Glutamatergic neuron (in vitro differentiated cells): ENCODE data around the gene B4GALT7. TPM values are rescaled to one million over a fixed set of nuclear protein-coding genes. Genes with fewer than 3 reads are reported as not detected.

ENCODE experiments used
- DNase-seq: peaks from one replicate; pipeline ENCODE4 v3.0.0; 2022
- H3K27ac Mint-ChIP-seq: one replicate; pipeline ENCODE4 v1.8.0; 2020; ENCODE audit warnings: mild to moderate bottlenecking, mixed read lengths, inconsistent platforms; ENCODE audit not compliant: unreplicated experiment
- H3K27me3 Mint-ChIP-seq: one replicate; pipeline ENCODE4 v1.8.0; 2020; ENCODE audit warnings: mild to moderate bottlenecking, moderate library complexity, mixed read lengths, inconsistent platforms; ENCODE audit not compliant: unreplicated experiment
- H3K36me3 Mint-ChIP-seq: one replicate; pipeline ENCODE4 v1.8.0; 2020; ENCODE audit warnings: mild to moderate bottlenecking, mixed read lengths, inconsistent platforms; ENCODE audit not compliant: unreplicated experiment
- H3K4me1 Mint-ChIP-seq: one replicate; pipeline ENCODE4 v1.8.0; 2020; ENCODE audit warnings: mild to moderate bottlenecking, low read depth, mixed read lengths, inconsistent platforms; ENCODE audit not compliant: unreplicated experiment
- H3K4me3 Mint-ChIP-seq: one replicate; pipeline ENCODE4 v1.8.0; 2020; ENCODE audit warnings: mild to moderate bottlenecking, mixed read lengths, inconsistent platforms; ENCODE audit not compliant: unreplicated experiment
- H3K9me3 Mint-ChIP-seq: one replicate; pipeline ENCODE4 v1.8.0; 2020; ENCODE audit warnings: mild to moderate bottlenecking, moderate library complexity, mixed read lengths, inconsistent platforms; ENCODE audit not compliant: unreplicated experiment
- CTCF ChIP-seq: fragments of 200-600 bp; sonication (generic); IDR thresholded peaks from one replicate; pipeline ENCODE4 v1.5.0; 2021; ENCODE audit not compliant: partially characterized antibody, unreplicated experiment
- long read RNA-seq: library from polyadenylated mRNA; unstranded; transcript quantifications from one replicate; pipeline ENCODE4 v2.0.0, GENCODE V29; 2020; ENCODE audit not compliant: unreplicated experiment
- total RNA-seq: library from RNA; stranded (reverse); fragmentation: NEBNext Ultra II Directional; extraction: Animal tissue kit (Norgen Biotek cat#: 25700); gene quantifications from one replicate; pipeline ENCODE4 v1.2.1, GENCODE V29; 2021; ENCODE audit not compliant: unreplicated experiment

The B4GALT7 gene, protein sequence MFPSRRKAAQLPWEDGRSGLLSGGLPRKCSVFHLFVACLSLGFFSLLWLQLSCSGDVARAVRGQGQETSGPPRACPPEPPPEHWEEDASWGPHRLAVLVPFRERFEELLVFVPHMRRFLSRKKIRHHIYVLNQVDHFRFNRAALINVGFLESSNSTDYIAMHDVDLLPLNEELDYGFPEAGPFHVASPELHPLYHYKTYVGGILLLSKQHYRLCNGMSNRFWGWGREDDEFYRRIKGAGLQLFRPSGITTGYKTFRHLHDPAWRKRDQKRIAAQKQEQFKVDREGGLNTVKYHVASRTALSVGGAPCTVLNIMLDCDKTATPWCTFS
- 29.3 TPM for total RNA-seq
- long read RNA-seq, transcript B4GALT7-201 (6 exons, 1,747 nt), result major isoform, 25 of 29 reads
- long read RNA-seq, partial matches to known transcripts, result 0 of 29 reads
- long read RNA-seq, other reads (novel, unspliced or antisense), result 3 of 29 reads

DNA sequence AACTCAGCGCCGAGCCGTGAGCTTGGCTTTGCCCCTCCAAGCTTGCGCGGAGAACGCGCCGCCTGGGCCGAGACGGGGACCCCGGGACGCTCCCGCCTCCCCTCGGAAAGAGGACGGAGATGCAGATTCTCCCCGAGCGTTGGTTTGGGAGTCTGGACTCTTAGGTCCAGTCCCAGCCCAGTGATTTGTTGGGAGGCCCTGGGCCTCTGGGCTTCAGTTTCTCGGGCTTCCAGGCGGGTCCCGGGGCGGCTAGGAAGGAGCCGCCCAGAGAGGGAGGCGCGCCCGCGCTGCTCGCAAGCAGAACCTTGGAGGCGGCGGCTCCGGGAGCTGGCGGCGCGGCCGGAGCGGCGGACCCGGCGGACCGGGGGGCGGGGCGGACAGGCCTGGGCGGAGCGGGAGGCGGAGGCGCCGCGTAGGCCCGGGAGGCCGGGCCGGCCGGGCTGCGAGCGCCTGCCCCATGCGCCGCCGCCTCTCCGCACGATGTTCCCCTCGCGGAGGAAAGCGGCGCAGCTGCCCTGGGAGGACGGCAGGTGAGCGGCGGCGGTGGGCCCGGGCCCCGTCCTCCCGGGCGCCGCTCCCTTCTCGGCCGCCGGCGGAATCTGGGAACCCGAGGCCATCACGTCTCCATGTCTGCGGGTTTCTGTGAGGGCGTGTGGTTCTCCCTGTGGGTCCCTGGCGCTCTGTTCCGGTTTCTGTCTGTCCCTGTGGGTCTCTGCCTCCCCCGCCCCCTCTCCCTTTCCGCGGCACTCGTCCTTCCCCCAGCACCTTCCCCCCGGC, at the start of gene B4GALT7:
Gene B4GALT7 (plus strand): TSS at position 402 of the 777 bp plus-strand sequence. CDS start 79 bp downstream, at position 481.
- H3K4me3 Mint-ChIP-seq, result peak within 1 kb of the TSS; percentile 97
- H3K27me3 Mint-ChIP-seq, result peaks cover 9% of the 10 kb centered on the region
- peak within 1 kb of the TSS; percentile 92 for H3K27ac Mint-ChIP-seq
- peaks cover 6% of the 10 kb centered on the region for H3K4me1 Mint-ChIP-seq
- no peaks in the 10 kb centered on the region for H3K36me3 Mint-ChIP-seq
- peak; percentile 88 for DNase-seq
- TF ChIP-seq CTCF, result no peak
- peaks cover 7% of the 10 kb centered on the region for H3K9me3 Mint-ChIP-seq

GRCh38 chr5:177552839-177553455, 47.0 kb upstream of the B4GALT7 start:
- H3K4me3 Mint-ChIP-seq, result peak overlapping the region; percentile 97
- peak; percentile 53 for DNase-seq
- H3K36me3 Mint-ChIP-seq, result peaks cover 2% of the 10 kb centered on the region
- H3K4me1 Mint-ChIP-seq, result peaks cover 49% of the 10 kb centered on the region
- H3K27me3 Mint-ChIP-seq, result peaks cover 11% of the 10 kb centered on the region
- no peak for TF ChIP-seq CTCF
- peak overlapping the region; percentile 89 for H3K27ac Mint-ChIP-seq
- H3K9me3 Mint-ChIP-seq, result peaks cover 11% of the 10 kb centered on the region

DNA sequence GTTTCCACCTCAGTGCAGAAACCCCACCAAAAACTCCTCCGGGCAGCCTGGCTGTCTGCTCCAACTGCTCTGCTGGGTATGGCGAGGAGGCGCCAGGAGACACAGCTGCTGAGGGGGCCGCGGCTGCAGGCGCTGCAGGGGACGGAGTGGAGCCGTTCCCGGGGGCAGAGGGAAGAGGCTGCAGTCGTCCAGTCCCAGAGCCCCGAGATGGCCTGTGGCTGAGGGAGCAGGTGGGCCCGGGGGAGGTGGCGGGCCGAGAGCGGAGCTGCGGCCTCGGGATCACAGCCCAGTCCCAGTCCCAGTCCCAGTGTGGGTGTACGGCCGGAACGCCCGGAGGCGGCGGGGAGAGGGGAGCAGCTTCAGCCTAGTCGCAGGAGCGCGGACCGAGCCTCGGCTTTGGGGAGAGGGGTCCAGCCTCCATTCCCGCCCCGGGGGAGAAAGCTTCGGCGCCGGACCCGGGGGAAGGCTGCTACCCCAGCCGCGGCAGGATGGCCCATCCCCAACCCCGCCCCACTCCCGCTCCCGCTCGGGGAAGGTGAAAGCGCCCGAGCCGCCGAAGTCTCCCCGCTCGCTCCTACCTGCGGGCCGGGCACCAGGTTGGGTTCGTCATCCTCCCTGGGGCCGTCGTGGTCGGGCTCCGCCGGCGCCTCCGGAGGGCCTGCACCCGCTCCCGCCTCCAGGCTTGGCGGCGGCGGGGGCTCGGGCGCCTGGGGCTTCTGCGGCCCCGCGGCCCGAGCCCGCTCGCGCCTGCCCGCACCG, 46.1 kb upstream of the B4GALT7 start:
- H3K4me3 Mint-ChIP-seq, result peak overlapping the region; percentile 97
- no peak for TF ChIP-seq CTCF
- DNase-seq, result peak; percentile 53
- H3K27me3 Mint-ChIP-seq, result peaks cover 15% of the 10 kb centered on the region
- H3K4me1 Mint-ChIP-seq, result peaks cover 43% of the 10 kb centered on the region
- peaks cover 9% of the 10 kb centered on the region for H3K9me3 Mint-ChIP-seq
- peaks cover 6% of the 10 kb centered on the region for H3K36me3 Mint-ChIP-seq
- H3K27ac Mint-ChIP-seq, result peak overlapping the region; percentile 89

- Mint-ChIP-seq H3K36me3 (peaks cover 6% of the 10 kb centered on the region), H3K27me3 (peaks cover 17% of the 10 kb centered on the region), H3K9me3 (peaks cover 9% of the 10 kb centered on the region), H3K4me1 (peaks cover 42% of the 10 kb centered on the region), H3K27ac (peak within 1 kb of the TSS; percentile 89), H3K4me3 (peak within 1 kb of the TSS; percentile 97)
- DNase-seq, result peak; percentile 97
- TF ChIP-seq CTCF, result no peak
These were observed 45.3 kb upstream of the B4GALT7 start, which contains the start of gene FAM193B for GRCh38 chr5:177554474-177555111. Gene FAM193B, minus strand, starts transcription at chr5:177554563. Its CDS starts 105 bp downstream, at chr5:177554458.
